Activated T-helper 1 cell treated with Interleukin-2 at 50 U/mL for 16 hours (primary cell): Measurements from ENCODE around the gene WHAMM.
"Not testable (repeated sequence)": the region's sequence is repeated elsewhere in the genome, so short reads cannot be mapped to it uniquely, and the experiment has no call there.

Experiments used
- DNase-seq: peaks from one replicate; pipeline ENCODE4 v3.0.0-alpha.2; 2020; ENCODE audit warnings: low read depth

The WHAMM gene, protein sequence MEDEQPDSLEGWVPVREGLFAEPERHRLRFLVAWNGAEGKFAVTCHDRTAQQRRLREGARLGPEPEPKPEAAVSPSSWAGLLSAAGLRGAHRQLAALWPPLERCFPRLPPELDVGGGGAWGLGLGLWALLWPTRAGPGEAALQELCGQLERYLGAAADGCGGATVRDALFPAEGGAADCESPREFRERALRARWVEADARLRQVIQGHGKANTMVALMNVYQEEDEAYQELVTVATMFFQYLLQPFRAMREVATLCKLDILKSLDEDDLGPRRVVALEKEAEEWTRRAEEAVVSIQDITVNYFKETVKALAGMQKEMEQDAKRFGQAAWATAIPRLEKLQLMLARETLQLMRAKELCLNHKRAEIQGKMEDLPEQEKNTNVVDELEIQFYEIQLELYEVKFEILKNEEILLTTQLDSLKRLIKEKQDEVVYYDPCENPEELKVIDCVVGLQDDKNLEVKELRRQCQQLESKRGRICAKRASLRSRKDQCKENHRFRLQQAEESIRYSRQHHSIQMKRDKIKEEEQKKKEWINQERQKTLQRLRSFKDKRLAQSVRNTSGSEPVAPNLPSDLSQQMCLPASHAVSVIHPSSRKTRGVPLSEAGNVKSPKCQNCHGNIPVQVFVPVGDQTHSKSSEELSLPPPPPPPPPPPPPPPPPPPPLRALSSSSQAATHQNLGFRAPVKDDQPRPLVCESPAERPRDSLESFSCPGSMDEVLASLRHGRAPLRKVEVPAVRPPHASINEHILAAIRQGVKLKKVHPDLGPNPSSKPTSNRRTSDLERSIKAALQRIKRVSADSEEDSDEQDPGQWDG

DNA sequence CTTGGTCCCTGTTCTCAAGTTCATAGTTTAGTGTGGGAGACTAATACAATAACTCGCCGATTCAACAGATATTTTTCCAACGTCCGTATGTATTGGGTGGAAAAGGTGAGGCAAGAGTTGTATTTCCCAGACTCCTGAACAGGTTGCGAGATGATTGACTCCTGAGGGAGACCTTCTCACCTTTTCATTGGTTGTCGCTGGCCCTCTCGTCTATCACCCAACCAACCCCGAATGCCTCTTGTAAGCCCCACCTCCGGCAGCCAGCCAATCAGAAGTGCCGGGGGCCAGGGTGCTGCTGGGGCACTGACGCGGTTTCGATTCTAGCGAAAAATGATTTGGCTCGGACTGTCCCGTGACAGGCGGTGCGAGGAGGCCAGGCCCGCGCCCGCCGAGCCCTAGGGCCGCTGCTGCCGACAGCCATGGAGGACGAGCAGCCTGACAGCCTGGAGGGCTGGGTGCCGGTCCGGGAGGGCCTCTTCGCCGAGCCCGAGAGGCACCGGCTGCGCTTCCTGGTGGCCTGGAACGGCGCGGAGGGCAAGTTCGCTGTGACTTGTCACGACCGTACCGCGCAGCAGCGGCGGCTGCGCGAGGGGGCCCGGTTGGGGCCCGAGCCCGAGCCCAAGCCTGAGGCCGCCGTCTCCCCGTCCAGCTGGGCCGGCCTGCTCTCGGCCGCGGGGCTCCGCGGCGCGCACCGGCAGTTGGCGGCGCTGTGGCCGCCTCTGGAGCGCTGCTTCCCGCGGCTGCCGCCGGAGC lies at the start of gene WHAMM:
Gene WHAMM (plus strand): TSS at position 321 of the 753 bp plus-strand sequence. CDS start 99 bp downstream, at position 420.
- DNase-seq = peak; percentile 88

DNA sequence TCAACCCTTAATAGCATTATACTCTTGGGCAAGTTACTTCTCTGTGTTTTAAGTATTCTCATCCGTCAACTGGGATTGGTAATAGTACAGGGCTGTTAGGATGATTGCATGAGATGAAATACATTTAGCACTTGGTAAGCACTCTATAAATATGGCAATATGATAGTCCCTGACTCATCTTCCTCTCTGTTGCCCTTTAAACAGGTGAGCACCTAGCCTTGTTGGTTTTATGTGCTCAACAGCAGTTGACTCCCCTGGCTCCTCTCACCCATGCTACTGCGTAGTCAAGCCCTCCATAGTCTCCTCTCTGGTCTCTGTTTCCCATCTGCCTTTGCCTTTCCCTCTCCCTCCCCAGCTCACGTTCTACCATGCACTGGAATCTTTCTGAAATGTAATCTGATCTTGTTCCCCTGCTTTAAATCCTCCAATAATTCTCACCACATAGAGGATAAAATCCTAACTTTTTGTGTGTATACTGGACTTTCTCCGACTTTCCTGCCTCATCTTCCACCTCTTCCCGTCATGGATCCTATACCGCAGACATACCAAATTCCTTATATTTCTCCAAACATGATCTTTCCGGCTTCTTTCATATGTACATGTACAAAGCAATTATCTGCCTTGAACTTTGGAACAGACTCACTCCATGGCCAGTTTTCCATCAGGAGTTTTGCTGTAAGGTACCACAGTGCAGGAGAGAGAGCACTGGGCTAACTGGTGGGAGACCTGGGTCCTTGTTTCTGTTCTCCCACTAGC lies 45.9 kb upstream of the WHAMM start:
- no peak for DNase-seq

DNA sequence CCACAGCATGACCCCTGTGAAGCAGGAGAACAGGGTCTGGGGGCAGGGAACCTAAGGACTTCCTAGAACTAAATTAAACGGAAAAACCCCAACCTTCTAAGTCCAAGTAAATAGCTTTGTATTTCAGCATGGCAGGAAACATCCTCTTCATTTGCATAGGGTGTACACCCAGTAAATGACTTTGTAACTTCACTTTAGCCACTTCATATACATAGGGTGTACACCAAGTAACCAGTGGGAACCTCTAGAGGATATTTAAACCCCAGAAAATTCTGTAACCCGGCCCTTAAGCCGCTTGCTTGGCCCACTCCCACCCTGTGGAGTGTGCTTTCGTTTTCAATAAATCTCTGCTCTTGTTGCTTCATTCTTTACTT lies 45.3 kb upstream of the WHAMM start:
- no peak for DNase-seq

DNA sequence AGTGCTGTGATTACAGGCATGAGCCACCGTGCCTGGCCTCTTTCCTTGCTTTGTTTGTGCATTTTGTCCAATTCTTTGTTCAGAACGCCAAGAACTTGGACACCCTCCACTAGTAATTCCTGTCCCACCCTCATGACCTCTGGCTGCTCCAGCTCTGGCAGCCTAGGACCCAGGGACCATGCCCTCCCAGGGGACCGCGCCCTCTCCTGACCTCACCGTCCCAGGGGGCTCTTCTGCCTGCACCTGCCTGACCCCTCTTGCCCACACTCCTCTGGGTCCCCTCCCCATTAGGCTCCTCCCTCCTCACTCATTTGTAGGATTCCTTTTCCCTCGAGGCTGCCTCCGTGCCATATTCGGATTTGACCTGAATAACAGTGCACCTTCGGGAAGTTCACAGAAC lies 44.7 kb upstream of the WHAMM start:
- no peak for DNase-seq

DNA sequence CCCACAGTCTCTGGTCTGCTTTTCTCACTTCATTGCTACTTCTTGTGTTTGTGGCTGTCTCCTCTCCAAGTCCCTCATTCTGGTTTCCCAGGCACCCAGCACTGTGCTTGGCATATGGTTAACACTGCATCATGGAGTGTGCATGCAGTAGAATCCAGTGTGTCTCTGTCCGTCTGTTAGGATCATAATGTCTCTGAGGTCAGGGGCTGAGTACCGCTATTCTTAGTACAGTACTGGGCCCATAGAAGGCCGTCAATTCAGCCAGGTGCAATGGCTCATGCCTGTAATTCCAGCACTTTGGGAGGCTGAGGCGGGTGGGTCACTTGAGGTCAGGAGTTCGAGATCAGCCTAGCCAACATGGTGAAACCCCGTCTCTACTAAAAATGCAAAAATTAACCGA lies 43.2 kb upstream of the WHAMM start:
- not testable (repeated sequence) for DNase-seq

DNA sequence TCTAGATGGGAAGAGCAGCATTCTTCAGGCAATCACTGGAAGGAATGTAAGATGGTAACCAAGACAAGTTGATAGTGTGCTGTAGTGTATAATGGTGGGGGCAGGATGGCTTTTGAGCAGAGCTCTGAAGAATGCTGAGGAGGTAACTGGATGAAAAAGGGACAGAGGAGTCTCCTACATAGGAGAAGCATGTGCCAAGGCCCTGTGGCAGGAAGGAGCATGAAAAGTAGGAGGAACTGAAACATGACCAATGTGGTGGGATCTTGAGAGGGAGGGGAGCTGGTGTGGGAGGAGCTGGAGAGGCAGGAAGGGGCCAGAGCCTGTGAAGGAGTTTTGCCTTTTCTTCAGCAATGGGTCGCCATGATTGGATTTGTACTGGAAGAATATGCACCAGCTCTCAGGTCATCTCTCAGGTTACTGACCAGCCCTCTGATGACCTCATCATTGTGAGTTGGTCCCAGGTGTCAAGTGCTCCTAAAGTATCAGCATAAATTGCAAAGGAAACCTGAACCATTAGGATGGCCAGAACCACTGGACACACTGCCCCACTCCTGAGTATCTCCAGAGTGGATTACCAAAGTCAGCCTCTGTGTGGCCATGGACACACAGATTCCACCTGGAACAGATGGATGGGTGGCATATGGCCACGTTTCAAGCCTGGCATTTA lies 42.1 kb upstream of the WHAMM start:
- DNase-seq = no peak

DNA sequence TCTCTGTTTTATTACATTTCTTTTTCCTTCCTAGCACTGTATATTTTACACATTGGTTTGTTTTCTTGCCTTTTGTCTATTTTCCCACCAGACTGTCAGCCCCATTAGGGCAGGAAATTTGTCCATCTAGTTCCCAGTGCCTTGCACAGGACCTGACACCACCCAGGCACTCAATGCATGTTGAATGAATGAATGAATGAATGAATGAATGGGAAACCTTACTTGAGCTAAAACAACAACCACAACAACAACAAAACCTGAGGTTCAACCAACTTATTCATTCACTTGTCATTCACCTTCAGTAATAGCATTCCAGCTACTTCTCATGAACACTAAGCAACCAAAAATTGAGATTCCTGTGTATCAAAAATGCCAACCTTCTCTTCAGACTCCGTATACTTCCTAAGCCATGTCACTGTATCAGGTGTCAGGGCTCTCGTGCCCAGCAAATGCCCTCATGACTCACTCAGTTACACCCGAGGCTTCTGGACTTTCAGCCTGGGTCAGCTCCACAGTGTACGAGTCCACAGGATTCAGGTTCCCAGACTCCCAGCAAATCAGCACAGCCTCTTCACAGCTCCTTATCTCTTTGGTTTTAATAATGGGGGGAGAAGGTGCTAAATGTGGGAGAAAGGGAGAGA lies 40.9 kb upstream of the WHAMM start:
- DNase-seq = no peak

DNA sequence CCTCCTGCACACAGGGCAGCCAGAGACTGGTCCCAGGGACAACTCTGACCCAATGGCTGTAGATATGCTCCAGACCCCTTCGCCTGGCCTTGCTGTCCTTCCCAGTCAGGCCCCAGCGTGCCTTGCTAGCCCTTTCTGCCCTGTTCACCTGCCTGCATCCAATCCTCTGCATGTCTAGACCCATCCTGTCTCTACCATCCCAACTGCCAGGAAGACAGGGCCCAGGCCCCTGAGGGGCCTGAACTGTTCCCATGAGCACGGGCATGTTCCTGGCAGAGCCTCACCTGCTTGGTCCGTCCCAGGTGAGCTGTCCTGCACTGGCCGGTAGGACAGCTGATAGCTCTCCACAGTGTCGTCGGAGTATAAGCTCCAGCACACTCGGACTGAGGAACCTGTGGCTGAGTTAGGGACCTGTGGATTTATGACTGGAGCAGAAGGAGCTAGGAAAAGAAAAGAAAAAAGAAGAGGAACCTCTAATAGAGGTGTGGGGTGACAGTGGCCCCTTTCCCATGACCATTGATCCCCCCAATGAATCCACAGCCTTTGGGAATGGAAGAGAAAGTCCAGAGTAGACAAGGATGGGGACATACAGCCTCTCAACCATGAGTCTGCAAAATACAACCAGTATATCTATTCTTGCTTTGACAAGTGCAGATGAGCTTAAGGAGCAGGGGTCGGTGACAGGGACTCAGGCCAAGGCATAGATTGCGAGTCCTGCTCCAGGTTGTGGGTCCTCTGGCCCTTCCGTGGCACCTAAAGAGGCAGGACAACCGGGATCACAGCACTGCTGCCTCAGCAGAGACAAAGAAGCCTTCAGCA lies 37.4 kb upstream of the WHAMM start:
- DNase-seq = no peak

DNA sequence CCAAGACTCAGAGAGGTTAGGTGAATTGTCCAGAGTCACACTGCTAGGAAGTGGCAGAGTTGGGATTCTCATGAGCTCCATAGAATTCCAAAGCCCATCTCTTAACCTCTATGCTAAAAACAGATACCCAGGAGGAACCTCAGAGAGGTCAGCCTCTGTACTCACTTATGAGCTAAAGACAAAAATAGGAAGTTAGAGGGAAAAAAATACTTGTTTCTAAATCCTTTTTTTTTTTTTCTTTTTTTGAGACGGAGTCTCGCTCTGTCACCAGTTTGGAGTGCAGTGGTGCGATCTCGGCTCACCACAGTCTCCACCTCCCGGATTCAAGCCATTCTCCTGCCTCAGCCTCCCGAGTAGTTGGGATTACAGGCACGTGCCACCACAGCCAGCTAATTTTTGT lies 34.9 kb upstream of the WHAMM start:
- no peak for DNase-seq

DNA sequence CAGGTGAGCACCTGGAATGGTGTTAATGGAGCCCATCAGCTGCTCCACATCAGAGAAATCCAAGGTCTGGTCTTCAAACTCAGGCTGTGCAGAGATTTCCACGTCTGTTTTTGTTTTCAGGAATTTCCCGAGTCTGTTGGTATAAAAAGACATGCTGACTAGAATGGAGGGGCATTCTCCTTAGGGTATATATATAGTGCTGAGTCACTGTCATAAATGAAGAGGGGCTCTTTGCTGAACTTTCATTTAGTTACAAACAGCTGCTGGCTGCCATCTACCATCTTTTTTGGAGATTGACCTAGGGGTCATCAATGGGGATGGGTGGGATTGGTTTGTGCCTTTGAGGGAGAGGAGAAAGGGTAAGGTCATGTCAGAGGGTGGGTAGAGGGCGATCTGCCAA lies 30.7 kb upstream of the WHAMM start:
- DNase-seq = no peak

DNA sequence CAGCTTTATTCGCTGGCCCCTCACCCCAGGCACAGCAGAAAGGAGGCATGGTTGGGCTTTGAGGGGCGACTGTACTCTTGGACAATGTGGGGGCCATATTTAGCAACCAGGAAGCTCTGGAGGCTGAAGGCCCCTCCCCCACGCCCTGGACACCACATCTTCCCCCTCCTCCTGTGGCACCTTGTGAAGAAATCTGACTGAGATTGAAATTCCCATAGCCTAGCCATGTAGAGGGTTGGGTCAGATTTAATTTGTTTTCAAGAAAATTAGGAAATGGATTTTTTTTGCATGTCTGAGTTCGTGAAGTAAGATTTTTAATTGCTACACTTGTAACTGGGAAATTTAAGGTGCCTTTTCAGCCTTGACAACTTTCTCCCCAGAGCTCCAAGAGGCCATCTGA lies 28.1 kb upstream of the WHAMM start:
- no peak for DNase-seq

DNA sequence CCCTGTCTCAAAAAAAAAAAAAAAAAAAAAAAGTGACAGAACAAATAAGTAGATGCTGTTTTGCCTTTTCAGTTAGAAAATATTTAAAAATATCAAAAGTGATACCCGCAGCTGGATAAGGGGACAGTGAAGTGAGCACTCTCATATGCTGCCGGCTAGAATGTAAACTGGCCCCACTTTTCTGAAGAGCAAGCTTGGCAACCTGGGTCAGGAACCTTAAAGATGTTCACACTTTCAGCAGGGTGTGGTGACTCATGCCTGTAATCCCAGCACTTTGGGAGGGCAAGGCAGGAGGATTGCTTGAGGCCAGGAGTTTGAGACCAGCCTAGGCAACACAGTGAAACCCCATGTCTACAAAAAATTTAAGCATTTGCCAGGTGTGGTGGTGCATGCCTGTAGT lies 20.9 kb upstream of the WHAMM start:
- DNase-seq = no peak

DNA sequence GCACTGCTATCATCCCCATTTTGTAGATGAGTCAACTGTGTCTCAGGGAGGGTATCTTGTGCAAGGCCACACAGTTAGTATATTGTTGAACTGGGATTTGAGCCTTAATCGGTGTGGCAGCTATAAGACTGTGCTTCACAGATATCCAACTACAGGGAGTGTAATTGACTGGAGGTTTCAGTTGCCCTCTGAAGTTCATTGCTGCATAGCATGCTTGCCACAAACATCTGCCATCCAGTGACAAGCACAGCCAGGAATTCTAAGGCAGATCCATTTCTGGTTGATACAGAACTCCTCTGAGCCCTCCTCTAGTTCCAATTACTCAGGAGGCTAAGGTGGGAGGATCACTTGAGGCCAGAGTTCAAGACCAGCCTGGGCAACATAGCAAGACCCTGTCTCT lies 19.9 kb upstream of the WHAMM start:
- DNase-seq = no peak

DNA sequence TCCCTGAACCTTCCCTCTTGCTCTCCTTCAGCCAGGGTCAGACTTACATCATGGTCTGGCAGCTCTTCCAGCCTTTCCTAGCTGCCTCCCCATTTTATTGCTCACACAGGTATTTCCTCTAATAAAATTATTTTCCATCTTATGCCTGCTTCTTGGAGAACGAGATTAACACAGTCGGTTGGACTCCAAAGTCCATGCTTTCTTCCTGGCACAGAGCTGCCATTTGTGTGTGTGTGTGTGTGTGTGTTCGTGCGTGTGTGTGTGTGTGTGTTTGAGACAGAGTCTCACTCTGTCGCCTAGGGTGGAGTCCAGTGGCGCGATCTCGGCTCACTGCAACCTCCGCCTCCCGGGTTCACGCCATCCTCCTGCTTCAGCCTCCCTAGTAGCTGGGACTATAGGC lies 19.1 kb upstream of the WHAMM start:
- DNase-seq = no peak

DNA sequence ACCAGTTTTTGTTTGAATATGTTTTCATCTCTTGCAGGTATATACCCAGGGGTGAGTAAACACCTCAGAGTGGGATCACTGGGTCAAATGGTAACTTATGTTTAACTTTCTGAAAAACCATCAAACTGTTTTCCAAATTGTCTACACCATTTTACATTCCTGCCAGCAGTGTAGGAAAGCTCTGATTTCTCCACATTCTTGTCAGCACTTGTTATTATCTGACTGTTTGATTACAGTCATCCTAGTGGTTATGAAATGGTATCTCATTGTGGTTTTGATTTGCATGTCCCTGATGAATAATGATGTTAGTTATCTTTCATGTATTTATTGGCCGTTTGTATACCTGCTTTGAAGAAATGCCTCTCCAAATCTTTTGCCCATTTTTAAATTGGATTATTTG lies 17.4 kb upstream of the WHAMM start:
- no peak for DNase-seq

DNA sequence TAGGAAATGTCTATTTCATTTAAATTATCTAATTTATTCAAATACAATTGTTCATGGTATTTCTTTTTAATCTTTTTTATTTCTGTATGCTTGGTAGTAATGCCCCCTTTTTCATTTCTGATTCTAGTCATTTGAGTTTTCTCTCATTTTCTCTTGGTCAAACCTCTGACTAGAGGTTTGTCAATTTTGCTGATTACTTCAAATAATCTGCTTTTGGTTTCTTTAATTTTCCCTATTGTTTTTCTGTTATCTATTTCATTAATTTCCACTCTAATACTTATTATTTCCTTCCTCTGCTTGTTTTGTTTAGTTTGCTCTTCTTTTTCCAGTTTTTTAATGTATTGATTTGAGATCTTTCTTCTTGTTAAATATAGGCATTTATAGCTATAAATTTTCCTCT lies 15.7 kb upstream of the WHAMM start:
- no peak for DNase-seq

DNA sequence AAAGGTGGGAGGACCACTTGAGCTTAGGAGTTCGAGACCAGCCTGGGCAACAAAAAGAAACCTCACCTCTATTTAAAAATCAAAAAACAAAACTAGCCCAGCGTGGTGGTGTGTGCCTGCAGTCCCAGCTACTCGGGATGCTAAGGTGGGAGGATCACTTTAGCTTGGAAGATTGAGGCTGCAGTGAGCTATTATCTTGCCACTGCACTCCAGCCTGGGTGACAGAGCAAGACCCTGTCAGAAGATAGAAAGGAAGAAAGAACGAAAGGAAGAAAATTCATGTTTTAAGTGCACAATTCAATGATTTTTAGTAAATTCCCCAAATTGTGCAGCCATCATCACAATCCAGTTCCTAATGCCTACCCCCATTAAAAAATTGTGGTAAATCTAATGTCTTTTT lies 11.3 kb upstream of the WHAMM start:
- no peak for DNase-seq

DNA sequence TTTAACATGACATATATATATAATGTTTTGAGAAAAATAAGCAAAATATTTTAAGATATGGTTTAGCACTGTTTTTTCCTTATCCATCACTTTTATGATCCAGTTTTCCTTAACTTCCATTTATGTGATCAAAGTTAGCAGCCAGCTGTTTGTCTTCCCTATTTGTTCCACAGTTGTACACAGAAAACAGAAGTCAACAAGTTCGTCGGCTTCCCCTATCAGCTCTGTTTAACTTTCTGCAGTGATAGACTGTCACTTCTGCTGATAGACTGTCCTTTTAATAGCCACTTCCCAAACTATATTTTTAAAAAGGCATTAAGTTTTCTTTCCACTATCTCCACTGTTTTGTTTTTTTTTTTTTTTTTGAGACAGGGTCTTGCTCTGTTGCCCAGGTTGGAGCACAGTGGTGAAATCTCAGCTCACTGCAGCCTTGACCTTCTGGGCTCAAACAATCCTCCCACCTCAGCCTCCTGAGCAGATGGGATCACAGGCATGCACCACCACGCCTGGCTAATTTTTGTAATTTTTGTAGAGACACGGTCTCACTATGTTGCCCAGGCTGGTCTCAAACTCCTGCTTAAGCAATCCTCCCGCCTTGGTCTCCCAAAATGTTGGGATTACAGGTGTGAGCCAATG lies 10.8 kb upstream of the WHAMM start:
- no peak for DNase-seq

DNA sequence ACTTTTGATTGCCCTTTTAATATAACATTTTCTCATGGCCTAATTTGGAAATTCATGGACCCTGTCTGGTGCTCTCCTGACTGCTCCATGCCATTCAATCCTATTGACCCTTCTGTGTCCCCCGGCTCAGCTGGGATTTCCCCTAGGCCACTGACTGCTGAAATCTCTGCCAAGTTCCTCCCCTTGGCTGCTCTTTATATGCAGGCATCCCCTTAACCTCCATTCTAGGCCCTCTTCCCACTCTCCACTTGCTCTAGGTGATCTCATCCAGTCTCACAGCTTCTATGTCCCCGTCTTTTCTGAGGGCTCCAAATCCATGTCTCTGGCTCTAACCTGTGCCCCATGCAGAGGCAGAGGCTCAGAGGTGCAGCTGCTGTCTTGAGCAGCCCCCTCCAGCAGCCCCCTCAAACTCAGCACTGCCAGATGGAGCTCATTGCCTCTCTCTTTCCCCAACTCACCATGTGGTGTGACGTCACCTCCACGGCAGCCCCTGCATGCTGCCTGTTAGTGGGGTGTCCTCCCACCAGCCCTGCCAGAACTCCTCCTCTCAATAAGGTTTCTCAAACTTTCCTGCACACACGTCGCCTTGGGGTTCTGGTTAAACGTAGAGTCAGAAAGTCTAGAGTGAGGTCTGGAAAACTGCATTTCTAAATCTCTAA lies 10.1 kb upstream of the WHAMM start:
- DNase-seq = no peak
